Stimulated activated CD8-positive, alpha-beta memory T cell treated with anti-CD3 and anti-CD28 coated beads, Interleukin-12 subunit alpha, Interleukin-12 subunit beta, amount 100 ng/mL, for 1 hour (primary cell): ENCODE results near the gene MAP4K3.
"Not testable (repeated sequence)": the region's sequence is repeated elsewhere in the genome, so short reads cannot be mapped to it uniquely, and the experiment has no call there.

Experiments used
- DNase-seq: peaks from one replicate; pipeline ENCODE4 v3.0.0-alpha.2; 2020; ENCODE audit warnings: low read depth

MAP4K3 gene

GRCh38 chr2:39304729-39305128 is 132.4 kb downstream of the MAP4K3 start:
- DNase-seq: no peak

GRCh38 chr2:39304200-39304599 is 132.9 kb downstream of the MAP4K3 start:
- DNase-seq: no peak

GRCh38 chr2:39301352-39301751 is 135.7 kb downstream of the MAP4K3 start:
- DNase-seq: no peak

GRCh38 chr2:39300044-39300978 is 136.8 kb downstream of the MAP4K3 start:
- DNase-seq: no peak

- no peak for DNase-seq
Observed at GRCh38 chr2:39290433-39290832, 146.7 kb downstream of the MAP4K3 start.

- DNase-seq: no peak
Observed at GRCh38 chr2:39289609-39290008, 147.5 kb downstream of the MAP4K3 start.

- no peak for DNase-seq
Observed at GRCh38 chr2:39283561-39283960, 153.5 kb downstream of the MAP4K3 start.

- DNase-seq: no peak
Observed at GRCh38 chr2:39281391-39281790, 155.7 kb downstream of the MAP4K3 start.

- DNase-seq: no peak
Observed at GRCh38 chr2:39275016-39275415, 162.1 kb downstream of the MAP4K3 start.

- DNase-seq: no peak
Observed at GRCh38 chr2:39269941-39270340, 167.1 kb downstream of the MAP4K3 start.

- no peak for DNase-seq
Observed at GRCh38 chr2:39266916-39267434, 170.1 kb downstream of the MAP4K3 start.

GRCh38 chr2:39266139-39266805 is 170.8 kb downstream of the MAP4K3 start:
- no peak for DNase-seq

- DNase-seq: no peak
Observed at GRCh38 chr2:39265315-39265714, 171.8 kb downstream of the MAP4K3 start.

GRCh38 chr2:39264733-39265132 is 172.4 kb downstream of the MAP4K3 start:
- DNase-seq: no peak

- DNase-seq: no peak
Observed at GRCh38 chr2:39260087-39260486, 177.0 kb downstream of the MAP4K3 start.

- no peak for DNase-seq
Observed at GRCh38 chr2:39256040-39256439, 181.0 kb downstream of the MAP4K3 start.

GRCh38 chr2:39252888-39253518 is 184.1 kb downstream of the MAP4K3 start:
- DNase-seq: no peak

GRCh38 chr2:39247512-39248043 is 189.5 kb downstream of the MAP4K3 start:
- no peak for DNase-seq

GRCh38 chr2:39246382-39246980 is 190.6 kb downstream of the MAP4K3 start:
- DNase-seq: no peak

GRCh38 chr2:39244963-39245625 is 192.0 kb downstream of the MAP4K3 start:
- not testable (repeated sequence) for DNase-seq

GRCh38 chr2:39244241-39244862 is 192.7 kb downstream of the MAP4K3 start:
- DNase-seq: not testable (repeated sequence)
